HCT116 (cell line): ENCODE data around the gene IQGAP3. TPM values are rescaled to one million over a fixed set of nuclear protein-coding genes. Genes with fewer than 3 reads are reported as not detected.

ENCODE experiments used
- ATAC-seq: fragments of 200-7000 bp; cut with Tn5 transposase; 2 replicates; pipeline ENCODE4 v1.9.1; 2020; ENCODE audit warnings: mild to moderate bottlenecking, moderate library complexity
- BruUV-seq: library from RNA; stranded (reverse); fragments of 400-500 nt; replicated peaks from 2 replicates; lab custom pipeline; 2021; lab: Mats Ljungman, UMichigan
- CTCF ChIA-PET: fragments of 300-600 bp; sonication (Branson Sonifier 250); formaldehyde crosslinking; loops from one replicate; lab custom pipeline; 2021; ENCODE audit warnings: antibody characterized with exemption; lab: Charles Lee
- POLR2A ChIA-PET: fragments of 300-600, 350-600 bp; sonication (Branson Sonifier 250); formaldehyde crosslinking; loops from one replicate; lab custom pipeline; 2021; ENCODE audit warnings: antibody characterized with exemption; lab: Charles Lee
- RAD21 ChIA-PET, 2 experiments: fragments of 300-600 bp; sonication (Branson Sonifier 250); formaldehyde crosslinking; loops; one replicate each; lab custom pipeline; 2023; ENCODE audit warnings: low total read pairs in 2 of 2; ENCODE audit not compliant: uncharacterized antibody in 2 of 2, unreplicated experiment in 2 of 2, low non-redundant PET in 1 of 2; lab: Charles Lee
- DNase-seq: peaks from one replicate; pipeline ENCODE4 v3.0.0-alpha.2; 2010; ENCODE audit warnings: low read depth, low spot score
- H2AFZ ChIP-seq: fragments of 200-600 bp; shearing (Covaris generic), sonication (generic); 2 replicates; pipeline ENCODE4 v1.6.1; 2017; ENCODE audit warnings: low read depth, mixed run types, mixed read lengths, antibody characterized with exemption, low read length; ENCODE audit not compliant: poor library complexity, severe bottlenecking
- H3K27ac ChIP-seq: 2 replicates; pipeline ENCODE4 v1.5.1; 2012; ENCODE audit warnings: low read depth, low read length
- H3K27me3 ChIP-seq: fragments of 200-600 bp; sonication (generic); 2 replicates; pipeline ENCODE4 v1.6.1; 2016; ENCODE audit warnings: mixed run types, low read length, mixed read lengths; ENCODE audit not compliant: insufficient read depth
- H3K36me3 ChIP-seq, 2 experiments: fragments of 200-500 bp in 1 of 2; fragments of 200-600 bp in 1 of 2; sonication (Bioruptor generic) in 1 of 2; sonication (generic) in 1 of 2; 2 replicates each; pipeline versions ENCODE4 v1.5.1 to v1.6.1; 2014 to 2016; ENCODE audit warnings: low read length in 2 of 2, inconsistent platforms in 1 of 2, mixed read lengths in 1 of 2, mixed run types in 1 of 2; ENCODE audit not compliant: insufficient read depth in 2 of 2, control insufficient read depth in 1 of 2
- H3K4me1 ChIP-seq, 2 experiments: fragments of 200-600 bp in 1 of 2; sonication (generic) in 1 of 2; 2 replicates each; pipeline versions ENCODE4 v1.5.1 to v1.6.1; 2012 to 2017; ENCODE audit warnings: low read length in 2 of 2, inconsistent platforms in 1 of 2, mild to moderate bottlenecking in 1 of 2, mixed read lengths in 1 of 2, mixed run types in 1 of 2, moderate library complexity in 1 of 2; ENCODE audit not compliant: insufficient read depth in 2 of 2, control insufficient read depth in 1 of 2
- H3K4me2 ChIP-seq: fragments of 200-600 bp; sonication (generic); 2 replicates; pipeline ENCODE4 v1.6.1; 2017; ENCODE audit warnings: mixed run types, low read length, mixed read lengths
- H3K4me3 ChIP-seq, 2 experiments: fragments of 200-600 bp in 1 of 2; sonication (generic) in 1 of 2; replicated peaks in 1 of 2; 2 replicates each; pipeline ENCODE4 v1.5.1; 2011 to 2016; ENCODE audit warnings: low read length in 2 of 2, control low read depth in 1 of 2, low read depth in 1 of 2, mild to moderate bottlenecking in 1 of 2, mixed read lengths in 1 of 2, mixed run types in 1 of 2
- H3K79me2 ChIP-seq: fragments of 200-600 bp; sonication (generic); 2 replicates; pipeline ENCODE4 v1.6.1; 2017; ENCODE audit warnings: mild to moderate bottlenecking, mixed run types, low read length, moderate library complexity, mixed read lengths; ENCODE audit not compliant: insufficient read depth
- H3K9ac ChIP-seq: fragments of 200-600 bp; sonication (generic); 2 replicates; pipeline ENCODE4 v1.6.1; 2016; ENCODE audit warnings: low read length, mixed read lengths
- H3K9me2 ChIP-seq: fragments of 200-600 bp; sonication (generic), shearing (Covaris generic); 2 replicates; pipeline ENCODE4 v1.6.1; 2017; ENCODE audit warnings: mixed run types, mild to moderate bottlenecking, moderate library complexity; ENCODE audit not compliant: insufficient read depth
- H3K9me3 ChIP-seq, 2 experiments: fragments of 200-500 bp in 1 of 2; fragments of 200-600 bp in 1 of 2; sonication (Bioruptor generic) in 1 of 2; sonication (generic) in 1 of 2; 2 replicates each; pipeline ENCODE4 v1.6.1; 2014 to 2017; ENCODE audit warnings: low read length in 2 of 2, mixed read lengths in 2 of 2, inconsistent platforms in 1 of 2, low read depth in 1 of 2, mild to moderate bottlenecking in 1 of 2, mixed run types in 1 of 2, moderate library complexity in 1 of 2; ENCODE audit not compliant: control insufficient read depth in 1 of 2, insufficient read depth in 1 of 2
- H4K20me1 ChIP-seq: fragments of 200-600 bp; sonication (generic), shearing (Covaris generic); 2 replicates; pipeline ENCODE4 v1.6.1; 2017; ENCODE audit warnings: mixed run types, mild to moderate bottlenecking, moderate library complexity; ENCODE audit not compliant: insufficient read depth
- EGR1 ChIP-seq: IDR thresholded peaks from 2 replicates; pipeline ENCODE4 v1.6.1; 2012; ENCODE audit warnings: low read depth
- ELF1 ChIP-seq: IDR thresholded peaks from 2 replicates; pipeline ENCODE4 v1.6.1; 2012; ENCODE audit warnings: low read depth, borderline replicate concordance
- EZH2 ChIP-seq: fragments of 200-600 bp; sonication (generic); IDR thresholded peaks from 2 replicates; pipeline ENCODE4 v1.6.1; 2017; ENCODE audit warnings: antibody characterized with exemption, mixed run types
- EZH2phosphoT487 ChIP-seq: fragments of 200-600 bp; IDR thresholded peaks from 2 replicates; pipeline ENCODE4 v1.6.1; 2018; ENCODE audit warnings: antibody characterized with exemption, borderline replicate concordance
- FOSL1 ChIP-seq: IDR thresholded peaks from 2 replicates; pipeline ENCODE4 v1.6.1; 2012; ENCODE audit warnings: low read depth
- JUND ChIP-seq: IDR thresholded peaks from 2 replicates; pipeline ENCODE4 v1.6.1; 2012
- POLR2A ChIP-seq: IDR thresholded peaks from 2 replicates; pipeline ENCODE4 v1.7.0; 2011; ENCODE audit warnings: borderline replicate concordance; ENCODE audit not compliant: insufficient read depth, insufficient read length; ENCODE audit errors: extremely low read depth
- POLR2AphosphoS5 ChIP-seq: IDR thresholded peaks from 2 replicates; pipeline ENCODE4 v1.6.1; 2011; ENCODE audit warnings: mild to moderate bottlenecking, low read depth, low read length, moderate library complexity
- RAD21 ChIP-seq: IDR thresholded peaks from 2 replicates; pipeline ENCODE4 v1.6.1; 2012; ENCODE audit warnings: low read depth, mild to moderate bottlenecking
- SIN3A ChIP-seq: IDR thresholded peaks from 2 replicates; pipeline ENCODE4 v1.6.1; 2012; ENCODE audit warnings: low read depth
- SP1 ChIP-seq: IDR thresholded peaks from 2 replicates; pipeline ENCODE4 v1.6.1; 2012; ENCODE audit warnings: low read depth
- SRF ChIP-seq: IDR thresholded peaks from 2 replicates; pipeline ENCODE4 v1.6.1; 2012; ENCODE audit warnings: low read depth
- TCF7L2 ChIP-seq: IDR thresholded peaks from 2 replicates; pipeline ENCODE4 v1.7.0; 2011; ENCODE audit warnings: borderline replicate concordance, inconsistent platforms; ENCODE audit not compliant: insufficient read depth, insufficient read length; ENCODE audit errors: extremely low read depth
- YY1 ChIP-seq: IDR thresholded peaks from 2 replicates; pipeline ENCODE4 v1.6.1; 2011; ENCODE audit warnings: low read length, low read depth, moderate library complexity, mild to moderate bottlenecking; ENCODE audit not compliant: insufficient replicate concordance; ENCODE audit errors: extremely low read depth
- ZFX ChIP-seq: fragments of 450-650 bp; IDR thresholded peaks from 2 replicates; pipeline ENCODE4 v1.6.1; 2017
- ZNF274 ChIP-seq: fragments of 200-500 bp; sonication (Bioruptor generic); IDR thresholded peaks from 2 replicates; pipeline ENCODE4 v1.6.1; 2014; ENCODE audit warnings: mild to moderate bottlenecking, low read depth, low read length, inconsistent platforms
- intact Hi-C: fragments of 100-400 bp; cut with micrococcal nuclease; formaldehyde crosslinking; loops from 2 replicates; pipeline ENCODE4 v1.10.0; 2022
- total RNA-seq: library from RNA; stranded (reverse); gene quantifications from one replicate; pipeline ENCODE4 v1.2.1, GENCODE V29; 2021; ENCODE audit not compliant: unreplicated experiment
- TF ChIP-seq, protein P1 (sequence below): IDR thresholded peaks from 2 replicates; pipeline ENCODE4 v1.6.1; 2012
- TF ChIP-seq, protein P2 (sequence below): IDR thresholded peaks from 2 replicates; pipeline ENCODE4 v1.6.1; 2012
- TF ChIP-seq, protein P3 (sequence below), 3 experiments: fragments of 200-600 bp in 1 of 3; sonication (generic) in 1 of 3; IDR thresholded peaks in 2 of 3; conservative IDR thresholded peaks in 1 of 3; 2 replicates each; pipeline ENCODE4 v1.5.1; 2012 to 2017; ENCODE audit warnings: low read depth in 2 of 3, low read length in 2 of 3, antibody characterized with exemption in 1 of 3, borderline replicate concordance in 1 of 3, control low read depth in 1 of 3, mild to moderate bottlenecking in 1 of 3, mixed read lengths in 1 of 3, mixed run types in 1 of 3, moderate library complexity in 1 of 3; ENCODE audit not compliant: insufficient read depth in 1 of 3

The IQGAP3 gene
- total RNA-seq, 1 experiment from 2014 or later: 38.8 TPM

DNA sequence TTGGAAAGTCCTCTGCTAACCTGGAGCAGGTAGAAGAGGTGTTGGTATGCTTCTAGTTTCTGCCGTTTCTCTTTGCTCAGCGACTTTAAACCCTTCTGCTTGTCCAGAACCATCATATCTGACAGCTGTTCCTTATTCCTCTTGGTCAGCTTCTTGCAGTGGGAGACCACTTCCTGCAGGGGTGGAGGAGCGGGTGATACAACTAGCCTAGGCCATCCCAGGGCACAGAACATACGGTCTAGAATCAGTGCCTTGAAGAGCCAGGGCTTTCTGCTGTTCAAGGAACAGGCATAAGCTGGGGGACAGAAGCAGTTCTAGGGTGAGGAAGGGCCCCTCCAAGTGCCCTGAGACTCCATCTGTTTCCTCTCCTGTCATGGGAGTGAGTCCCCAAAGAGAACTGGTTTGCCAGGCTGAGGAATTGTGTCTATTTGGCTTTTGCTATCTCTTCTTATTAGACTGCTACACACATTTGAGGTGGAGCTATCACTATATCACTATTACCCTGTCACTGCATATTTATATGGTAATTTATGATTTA is 32.5 kb downstream of the IQGAP3 start:
- ChIA-PET POLR2A (no interaction called here), RAD21 (no interaction called here), CTCF (no interaction called here)
- ATAC-seq (no peak), DNase-seq (no peak)
- H3K4me3 ChIP-seq: no peak overlapping the region
- no peaks in the 10 kb centered on the region for H3K4me1 ChIP-seq
- TF ChIP-seq JUND (no peak), EZH2 (no peak), ZFX (no peak), POLR2AphosphoS5 (no peak), ELF1 (no peak), RAD21 (no peak)
- TF ChIP-seq, protein P1, sequence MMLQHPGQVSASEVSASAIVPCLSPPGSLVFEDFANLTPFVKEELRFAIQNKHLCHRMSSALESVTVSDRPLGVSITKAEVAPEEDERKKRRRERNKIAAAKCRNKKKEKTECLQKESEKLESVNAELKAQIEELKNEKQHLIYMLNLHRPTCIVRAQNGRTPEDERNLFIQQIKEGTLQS: no peak
- intact Hi-C loops: no loop called here
- no peak overlapping the region for H3K9ac ChIP-seq
- H3K9me3 ChIP-seq: no peaks in the 10 kb centered on the region
- no peaks in the 10 kb centered on the region for H3K27me3 ChIP-seq
- no peaks in the 10 kb centered on the region for H4K20me1 ChIP-seq
- BruUV-seq: no TSS peak
- H3K27ac ChIP-seq: no peak overlapping the region
- no peaks in the 10 kb centered on the region for H3K9me2 ChIP-seq
- no peaks in the 10 kb centered on the region for H3K79me2 ChIP-seq
- no peak overlapping the region for H3K4me2 ChIP-seq
- peaks cover 14 to 28% of the 10 kb centered on the region in 2 experiments for H3K36me3 ChIP-seq
- no peak overlapping the region for H2AFZ ChIP-seq

DNA sequence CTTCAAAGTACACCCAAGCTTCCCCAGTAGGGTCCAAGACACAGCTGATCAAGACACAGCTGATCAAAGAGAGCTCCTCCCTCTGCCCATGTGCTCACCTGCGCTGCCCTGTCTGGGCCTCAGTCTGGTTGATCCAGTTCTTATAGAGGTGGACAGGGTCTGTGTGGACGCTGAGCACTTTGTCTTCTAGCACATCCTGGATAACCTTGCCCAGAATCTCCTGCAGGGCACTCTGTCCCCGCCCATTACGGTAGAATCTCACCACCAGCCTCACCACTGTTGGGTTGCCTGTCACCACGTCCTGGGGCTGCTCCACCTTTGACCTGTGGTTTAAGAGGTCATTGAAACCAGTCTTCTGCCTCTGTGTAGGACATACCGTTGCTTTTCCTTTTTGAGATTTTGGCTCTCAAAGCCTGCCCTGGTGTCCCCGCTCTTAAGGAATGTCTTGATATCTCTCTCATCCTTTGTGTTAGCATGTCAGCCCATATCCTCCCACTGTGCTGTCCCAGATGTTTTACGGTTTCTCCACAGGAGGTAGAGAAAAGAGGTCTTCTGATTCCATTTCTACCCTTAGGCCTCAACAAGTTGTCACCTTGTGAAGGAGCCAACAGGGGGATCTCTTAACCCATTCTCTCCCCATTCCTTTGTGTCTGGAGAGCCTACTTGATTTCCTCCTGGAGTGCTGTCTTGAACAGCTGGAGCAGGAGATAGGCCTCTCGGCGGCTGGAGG is 33.5 kb downstream of the IQGAP3 start:
- Histone ChIP-seq H4K20me1 (no peaks in the 10 kb centered on the region), H3K79me2 (no peaks in the 10 kb centered on the region), H3K9me2 (no peaks in the 10 kb centered on the region), H3K27me3 (no peaks in the 10 kb centered on the region), H3K9me3 (no peaks in the 10 kb centered on the region), H3K9ac (no peak overlapping the region), H3K27ac (no peak overlapping the region), H3K4me2 (no peak overlapping the region), H3K4me3 (no peak overlapping the region), H3K4me1 (no peaks in the 10 kb centered on the region), H3K36me3 (peaks cover 16 to 34% of the 10 kb centered on the region in 2 experiments), H2AFZ (no peak overlapping the region)
- RAD21 ChIA-PET: no interaction called here
- DNase-seq (no peak), ATAC-seq (no peak)
- BruUV-seq: no TSS peak
- CTCF ChIA-PET: no interaction called here
- intact Hi-C loops: no loop called here
- POLR2A ChIA-PET: no interaction called here
- TF ChIP-seq SP1 (no peak), ZFX (no peak), FOSL1 (no peak), TCF7L2 (no peak), YY1 (no peak), JUND (no peak), EZH2 (no peak), SIN3A (no peak), EGR1 (no peak), SRF (no peak), EZH2phosphoT487 (no peak), ZNF274 (no peak), RAD21 (no peak), POLR2A (no peak)
- TF ChIP-seq, protein P2, sequence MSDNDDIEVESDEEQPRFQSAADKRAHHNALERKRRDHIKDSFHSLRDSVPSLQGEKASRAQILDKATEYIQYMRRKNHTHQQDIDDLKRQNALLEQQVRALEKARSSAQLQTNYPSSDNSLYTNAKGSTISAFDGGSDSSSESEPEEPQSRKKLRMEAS: no peak
- TF ChIP-seq, protein P1: no peak
- TF ChIP-seq, protein P3, sequence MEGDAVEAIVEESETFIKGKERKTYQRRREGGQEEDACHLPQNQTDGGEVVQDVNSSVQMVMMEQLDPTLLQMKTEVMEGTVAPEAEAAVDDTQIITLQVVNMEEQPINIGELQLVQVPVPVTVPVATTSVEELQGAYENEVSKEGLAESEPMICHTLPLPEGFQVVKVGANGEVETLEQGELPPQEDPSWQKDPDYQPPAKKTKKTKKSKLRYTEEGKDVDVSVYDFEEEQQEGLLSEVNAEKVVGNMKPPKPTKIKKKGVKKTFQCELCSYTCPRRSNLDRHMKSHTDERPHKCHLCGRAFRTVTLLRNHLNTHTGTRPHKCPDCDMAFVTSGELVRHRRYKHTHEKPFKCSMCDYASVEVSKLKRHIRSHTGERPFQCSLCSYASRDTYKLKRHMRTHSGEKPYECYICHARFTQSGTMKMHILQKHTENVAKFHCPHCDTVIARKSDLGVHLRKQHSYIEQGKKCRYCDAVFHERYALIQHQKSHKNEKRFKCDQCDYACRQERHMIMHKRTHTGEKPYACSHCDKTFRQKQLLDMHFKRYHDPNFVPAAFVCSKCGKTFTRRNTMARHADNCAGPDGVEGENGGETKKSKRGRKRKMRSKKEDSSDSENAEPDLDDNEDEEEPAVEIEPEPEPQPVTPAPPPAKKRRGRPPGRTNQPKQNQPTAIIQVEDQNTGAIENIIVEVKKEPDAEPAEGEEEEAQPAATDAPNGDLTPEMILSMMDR (IDR thresholded peaks at IDR 0.05 in 2 of 3, conservative IDR thresholded peaks at IDR 0.05 in 1 of 3; ENCODE audit: borderline replicate concordance in 1 of 3, insufficient read depth in 1 of 3, low read depth in 2 of 3, low read length in 2 of 3): no peak
